Activated T-helper 2 cell treated with anti-CD3 and anti-CD28 coated beads, Interferon-gamma antibody, Interleukin-2, Interleukin-4, amounts not matched to agents 10 μg/mL and 5 μg/mL and 100 μg/mL, durations not matched to agents 14 hours and 24 hours and 36 hours (primary cell): ENCODE results near the gene MYO7A. TPM values are rescaled to one million over a fixed set of nuclear protein-coding genes. Genes with fewer than 3 reads are reported as not detected.

ENCODE experiments used
- DNase-seq: peaks from one replicate; pipeline ENCODE4 v3.0.0; 2021; ENCODE audit warnings: low spot score
- H3K27ac Mint-ChIP-seq: one replicate; pipeline ENCODE4 v1.8.0; 2021; ENCODE audit warnings: mixed read lengths
- H3K27me3 Mint-ChIP-seq: one replicate; pipeline ENCODE4 v1.8.0; 2021; ENCODE audit warnings: low read depth, mixed read lengths
- H3K36me3 Mint-ChIP-seq: one replicate; pipeline ENCODE4 v1.8.0; 2021; ENCODE audit warnings: low read depth, mixed read lengths
- H3K4me1 Mint-ChIP-seq: one replicate; pipeline ENCODE4 v1.8.0; 2021; ENCODE audit warnings: low read depth, mixed read lengths
- H3K4me3 Mint-ChIP-seq: one replicate; pipeline ENCODE4 v1.8.0; 2021; ENCODE audit warnings: low read depth, mild to moderate bottlenecking, moderate library complexity, mixed read lengths
- H3K9me3 Mint-ChIP-seq: one replicate; pipeline ENCODE4 v1.8.0; 2021; ENCODE audit warnings: mixed read lengths
- intact Hi-C: fragments of 100-400 bp; cut with micrococcal nuclease; formaldehyde crosslinking; loops from one replicate; pipeline ENCODE4 v1.15.1; 2023
- total RNA-seq: library from RNA; stranded (reverse); gene quantifications from 2 replicates; pipeline ENCODE4 v1.2.3, GENCODE V29; 2022

Gene MYO7A
- total RNA-seq, 1 donor from 2014 or later = 0.30 TPM

- Mint-ChIP-seq H3K9me3 (no peaks in the 10 kb centered on the region), H3K27me3 (peaks cover 5% of the 10 kb centered on the region), H3K4me1 (no peaks in the 10 kb centered on the region), H3K4me3 (no peak overlapping the region), H3K27ac (no peak overlapping the region), H3K36me3 (no peaks in the 10 kb centered on the region)
- no peak for DNase-seq
- intact Hi-C loops = no loop called here
Measured at GRCh38 chr11:77129842-77130756, 2.1 kb downstream of the MYO7A start.

- Mint-ChIP-seq H3K27me3 (peaks cover 5% of the 10 kb centered on the region), H3K9me3 (no peaks in the 10 kb centered on the region), H3K4me1 (peaks cover 4% of the 10 kb centered on the region), H3K27ac (no peak overlapping the region), H3K36me3 (no peaks in the 10 kb centered on the region), H3K4me3 (no peak overlapping the region)
- no peak for DNase-seq
- intact Hi-C loops = no loop called here
Measured at GRCh38 chr11:77130763-77131513, 2.9 kb downstream of the MYO7A start.

GRCh38 chr11:77131560-77131959, 3.5 kb downstream of the MYO7A start:
- Mint-ChIP-seq H3K27ac (no peak overlapping the region), H3K36me3 (no peaks in the 10 kb centered on the region), H3K27me3 (peaks cover 5% of the 10 kb centered on the region), H3K4me1 (peaks cover 10% of the 10 kb centered on the region), H3K4me3 (no peak overlapping the region), H3K9me3 (no peaks in the 10 kb centered on the region)
- intact Hi-C loops = no loop called here
- no peak for DNase-seq

- Mint-ChIP-seq H3K4me3 (no peak overlapping the region), H3K9me3 (no peaks in the 10 kb centered on the region), H3K27ac (no peak overlapping the region), H3K36me3 (no peaks in the 10 kb centered on the region), H3K4me1 (peaks cover 14% of the 10 kb centered on the region), H3K27me3 (peaks cover 15% of the 10 kb centered on the region)
- DNase-seq = no peak
- intact Hi-C loops = no loop called here
Measured at GRCh38 chr11:77135069-77135468, 7.0 kb downstream of the MYO7A start.

GRCh38 chr11:77136074-77136473, 8.0 kb downstream of the MYO7A start:
- H3K4me3 Mint-ChIP-seq = no peak overlapping the region
- peaks cover 14% of the 10 kb centered on the region for H3K4me1 Mint-ChIP-seq
- H3K27me3 Mint-ChIP-seq = peaks cover 16% of the 10 kb centered on the region
- H3K27ac Mint-ChIP-seq = no peak overlapping the region
- no peak for DNase-seq
- intact Hi-C loops = loop anchor here (2.0 kb wide), 1 partner anchor 17 kb away; no protein-coding TSS in a partner anchor
- no peaks in the 10 kb centered on the region for H3K36me3 Mint-ChIP-seq
- no peaks in the 10 kb centered on the region for H3K9me3 Mint-ChIP-seq

- no peak for DNase-seq
- peaks cover 16% of the 10 kb centered on the region for H3K27me3 Mint-ChIP-seq
- H3K27ac Mint-ChIP-seq = no peak overlapping the region
- H3K4me3 Mint-ChIP-seq = no peak overlapping the region
- intact Hi-C loops = loop anchor here (2.0 kb wide), 1 partner anchor 16 kb away; no protein-coding TSS in a partner anchor
- H3K4me1 Mint-ChIP-seq = peaks cover 19% of the 10 kb centered on the region
- H3K36me3 Mint-ChIP-seq = no peaks in the 10 kb centered on the region
- H3K9me3 Mint-ChIP-seq = no peaks in the 10 kb centered on the region
Measured at GRCh38 chr11:77136784-77137420, 8.9 kb downstream of the MYO7A start.

- Mint-ChIP-seq H3K27me3 (peaks cover 16% of the 10 kb centered on the region), H3K9me3 (no peaks in the 10 kb centered on the region), H3K4me1 (peaks cover 24% of the 10 kb centered on the region), H3K4me3 (no peak overlapping the region), H3K36me3 (no peaks in the 10 kb centered on the region), H3K27ac (no peak overlapping the region)
- intact Hi-C loops = loop anchor here (2.0 kb wide), 1 partner anchor 15 kb away; no protein-coding TSS in a partner anchor
- DNase-seq = no peak
Measured at GRCh38 chr11:77137421-77137820, 9.4 kb downstream of the MYO7A start.

- intact Hi-C loops = no loop called here
- H3K4me3 Mint-ChIP-seq = no peak overlapping the region
- no peak for DNase-seq
- H3K4me1 Mint-ChIP-seq = peaks cover 29% of the 10 kb centered on the region
- no peaks in the 10 kb centered on the region for H3K9me3 Mint-ChIP-seq
- no peak overlapping the region for H3K27ac Mint-ChIP-seq
- H3K27me3 Mint-ChIP-seq = peaks cover 16% of the 10 kb centered on the region
- no peaks in the 10 kb centered on the region for H3K36me3 Mint-ChIP-seq
Measured at GRCh38 chr11:77138106-77138649, 10.1 kb downstream of the MYO7A start.

GRCh38 chr11:77139201-77139600, 11.2 kb downstream of the MYO7A start:
- intact Hi-C loops = no loop called here
- Mint-ChIP-seq H3K36me3 (no peaks in the 10 kb centered on the region), H3K4me3 (no peak overlapping the region), H3K4me1 (peaks cover 29% of the 10 kb centered on the region), H3K27ac (no peak overlapping the region), H3K27me3 (peaks cover 16% of the 10 kb centered on the region), H3K9me3 (no peaks in the 10 kb centered on the region)
- no peak for DNase-seq

GRCh38 chr11:77140231-77140851, 12.3 kb downstream of the MYO7A start:
- no peaks in the 10 kb centered on the region for H3K9me3 Mint-ChIP-seq
- intact Hi-C loops = no loop called here

GRCh38 chr11:77141034-77141433, 13.0 kb downstream of the MYO7A start:
- Mint-ChIP-seq H3K4me1 (peaks cover 24% of the 10 kb centered on the region), H3K36me3 (no peaks in the 10 kb centered on the region), H3K27me3 (peaks cover 18% of the 10 kb centered on the region), H3K27ac (no peak overlapping the region), H3K9me3 (no peaks in the 10 kb centered on the region), H3K4me3 (no peak overlapping the region)
- no peak for DNase-seq
- intact Hi-C loops = no loop called here

More at GRCh38 chr11:77140231-77140851, 12.3 kb downstream of the MYO7A start:
- no peak overlapping the region for H3K4me3 Mint-ChIP-seq
- no peaks in the 10 kb centered on the region for H3K36me3 Mint-ChIP-seq
- DNase-seq = no peak
- no peak overlapping the region for H3K27ac Mint-ChIP-seq
- peaks cover 29% of the 10 kb centered on the region for H3K4me1 Mint-ChIP-seq
- peaks cover 16% of the 10 kb centered on the region for H3K27me3 Mint-ChIP-seq

- Mint-ChIP-seq H3K4me1 (peaks cover 20% of the 10 kb centered on the region), H3K27me3 (peaks cover 20% of the 10 kb centered on the region), H3K27ac (no peak overlapping the region), H3K4me3 (no peak overlapping the region), H3K36me3 (no peaks in the 10 kb centered on the region), H3K9me3 (no peaks in the 10 kb centered on the region)
- DNase-seq = no peak
- intact Hi-C loops = no loop called here
Measured at GRCh38 chr11:77141475-77141874, 13.4 kb downstream of the MYO7A start.
